Neuronal stem cell (in vitro differentiated cells): ENCODE results near the gene LDLRAD3.
A peak's percentile ranks its signal among the peaks of the same experiment; 100 is the strongest.

Source experiments
- DNase-seq: peaks from one replicate; pipeline ENCODE4 v3.0.0-alpha.2; 2013; ENCODE audit warnings: low spot score
- H2AFZ ChIP-seq: one replicate; pipeline ENCODE4 v1.6.1; 2013; ENCODE audit warnings: mild to moderate bottlenecking, low read length, inconsistent platforms
- H2AK5ac ChIP-seq: 2 replicates; pipeline ENCODE4 v1.6.1; 2013; ENCODE audit warnings: low read depth, mild to moderate bottlenecking, inconsistent platforms, low read length, moderate library complexity, mixed read lengths
- H2BK120ac ChIP-seq: 2 replicates; pipeline ENCODE4 v1.6.1; 2013; ENCODE audit warnings: low read depth, mild to moderate bottlenecking, inconsistent platforms, low read length, moderate library complexity, mixed read lengths
- H2BK12ac ChIP-seq: one replicate; pipeline ENCODE4 v1.6.1; 2013; ENCODE audit warnings: low read length, inconsistent platforms
- H2BK15ac ChIP-seq: 2 replicates; pipeline ENCODE4 v1.6.1; 2013; ENCODE audit warnings: mild to moderate bottlenecking, low read length, inconsistent platforms, mixed read lengths
- H2BK5ac ChIP-seq: one replicate; pipeline ENCODE4 v1.6.1; 2013; ENCODE audit warnings: inconsistent platforms, mild to moderate bottlenecking, low read length, moderate library complexity
- H3K14ac ChIP-seq: one replicate; pipeline ENCODE4 v1.6.1; 2013; ENCODE audit warnings: low read length, inconsistent platforms
- H3K18ac ChIP-seq: 2 replicates; pipeline ENCODE4 v1.6.1; 2013; ENCODE audit warnings: low read length, inconsistent platforms
- H3K23ac ChIP-seq: 2 replicates; pipeline ENCODE4 v1.6.1; 2013; ENCODE audit warnings: low read depth, mild to moderate bottlenecking, mixed read lengths, low read length, inconsistent platforms; ENCODE audit not compliant: poor library complexity
- H3K27ac ChIP-seq: replicated peaks from 3 replicates; pipeline ENCODE4 v1.5.1; 2013; ENCODE audit warnings: low read length, inconsistent platforms
- H3K27me3 ChIP-seq, 3 experiments: 2 replicates each; pipeline ENCODE4 v1.6.1; 2013; ENCODE audit warnings: low read length in 3 of 3, mild to moderate bottlenecking in 2 of 3, inconsistent platforms in 1 of 3, low read depth in 1 of 3, mixed read lengths in 1 of 3, moderate library complexity in 1 of 3; ENCODE audit not compliant: control insufficient read depth in 3 of 3, insufficient read depth in 3 of 3
- H3K36me3 ChIP-seq, 2 donors: replicated peaks in 1 of 2; 2 replicates each; pipeline ENCODE4 v1.6.1; 2013; ENCODE audit warnings: low read length in 2 of 2; ENCODE audit not compliant: control insufficient read depth in 2 of 2, insufficient read depth in 2 of 2
- H3K4ac ChIP-seq: 2 replicates; pipeline ENCODE4 v1.6.1; 2013; ENCODE audit warnings: inconsistent platforms, mild to moderate bottlenecking, low read length, moderate library complexity
- H3K4me1 ChIP-seq, 2 donors: 1 replicate in 1 of 2; 2 replicates in 1 of 2; pipeline ENCODE4 v1.6.1; 2013; ENCODE audit warnings: low read length in 2 of 2, low read depth in 1 of 2; ENCODE audit not compliant: control insufficient read depth in 2 of 2, insufficient read depth in 1 of 2
- H3K4me2 ChIP-seq: one replicate; pipeline ENCODE4 v1.6.1; 2013; ENCODE audit warnings: mild to moderate bottlenecking, low read length, inconsistent platforms; ENCODE audit not compliant: insufficient read depth, poor library complexity, severe bottlenecking
- H3K4me3 ChIP-seq, 2 donors: 2 replicates each; pipeline ENCODE4 v1.5.1; 2013; ENCODE audit warnings: low read length in 2 of 2, mild to moderate bottlenecking in 2 of 2, inconsistent platforms in 1 of 2, moderate library complexity in 1 of 2
- H3K79me1 ChIP-seq: one replicate; pipeline ENCODE4 v1.6.1; 2013; ENCODE audit warnings: low read depth, mild to moderate bottlenecking, inconsistent platforms, low read length, moderate library complexity
- H3K9ac ChIP-seq: one replicate; pipeline ENCODE4 v1.6.1; 2013; ENCODE audit warnings: mild to moderate bottlenecking, low read depth, low read length, inconsistent platforms; ENCODE audit not compliant: poor library complexity
- H3K9me3 ChIP-seq, 2 donors: replicated peaks in 1 of 2; 2 replicates each; pipeline versions ENCODE3 to v1.6.1; 2013; ENCODE audit warnings: low read length in 2 of 2, mild to moderate bottlenecking in 2 of 2, inconsistent platforms in 1 of 2, low read depth in 1 of 2, mixed read lengths in 1 of 2, moderate library complexity in 1 of 2; ENCODE audit not compliant: control insufficient read depth in 2 of 2, insufficient read depth in 1 of 2
- H4K8ac ChIP-seq: one replicate; pipeline ENCODE4 v1.6.1; 2013; ENCODE audit warnings: low read depth, mild to moderate bottlenecking, inconsistent platforms, low read length, moderate library complexity
- H4K91ac ChIP-seq: one replicate; pipeline ENCODE4 v1.6.1; 2013; ENCODE audit warnings: low read length, low read depth, mild to moderate bottlenecking, inconsistent platforms; ENCODE audit not compliant: poor library complexity
- WGBS, 2 donors: extraction: QIAGEN DNeasy Blood & Tissue Kit; methylation state at CpG; one replicate each; pipeline ENCODE4 v1.1.7; 2013; ENCODE audit warnings: missing lambda C conversion rate in 2 of 2, mixed read lengths in 1 of 2; ENCODE audit not compliant: insufficient read length in 2 of 2, insufficient replicate concordance in 1 of 2; ENCODE audit errors: extremely low coverage in 2 of 2; 5-methylcytosine and 5-hydroxymethylcytosine counted together

Gene LDLRAD3

GRCh38 chr11:36092314-36093030 lies 148.6 kb downstream of the LDLRAD3 start:
- no peak overlapping the region for H2AFZ ChIP-seq
- no peak overlapping the region for H3K4me3 ChIP-seq
- no peak overlapping the region for H4K91ac ChIP-seq
- H3K4me2 ChIP-seq = no peak overlapping the region
- H3K4me1 ChIP-seq = peaks cover 2 to 13% of the 10 kb centered on the region in 2 donors
- no peak overlapping the region for H3K9ac ChIP-seq
- no peak overlapping the region for H3K23ac ChIP-seq
- no peak overlapping the region for H3K27ac ChIP-seq
- DNase-seq = no peak
- H3K27me3 ChIP-seq = no peaks in the 10 kb centered on the region
- peaks cover 1% of the 10 kb centered on the region for H3K79me1 ChIP-seq
- H2AK5ac ChIP-seq = no peak overlapping the region
- peaks cover 6 to 77% of the 10 kb centered on the region in 2 donors for H3K36me3 ChIP-seq
- H4K8ac ChIP-seq = no peak overlapping the region
- H3K18ac ChIP-seq = no peak overlapping the region
- peaks cover 7 to 28% of the 10 kb centered on the region in 2 donors for H3K9me3 ChIP-seq
- no peak overlapping the region for H3K4ac ChIP-seq
- no peak overlapping the region for H3K14ac ChIP-seq
- no peak overlapping the region for H2BK120ac ChIP-seq
- H2BK5ac ChIP-seq = no peak overlapping the region
- no CpG with 5 or more reads among the region's 4 CpGs for WGBS, 2 donors
- H2BK12ac ChIP-seq = no peak overlapping the region
- H2BK15ac ChIP-seq = no peak overlapping the region

GRCh38 chr11:36093548-36093947 lies 149.7 kb downstream of the LDLRAD3 start:
- Histone ChIP-seq H3K4me2 (no peak overlapping the region), H3K27ac (no peak overlapping the region), H4K8ac (peak overlapping the region; percentile 52), H3K4me3 (no peak overlapping the region), H3K9me3 (peaks cover 7 to 28% of the 10 kb centered on the region in 2 donors), H3K14ac (no peak overlapping the region), H3K18ac (peak overlapping the region; percentile 61), H3K23ac (no peak overlapping the region), H2BK5ac (no peak overlapping the region), H2AFZ (no peak overlapping the region), H4K91ac (no peak overlapping the region), H2BK12ac (no peak overlapping the region), H3K4me1 (peaks cover 2 to 16% of the 10 kb centered on the region in 2 donors), H2AK5ac (no peak overlapping the region), H3K9ac (no peak overlapping the region), H3K27me3 (no peaks in the 10 kb centered on the region), H2BK15ac (no peak overlapping the region), H3K79me1 (peaks cover 1% of the 10 kb centered on the region), H3K36me3 (peaks cover 6 to 75% of the 10 kb centered on the region in 2 donors), H3K4ac (no peak overlapping the region), H2BK120ac (no peak overlapping the region)
- WGBS, 2 donors = no CpG with 5 or more reads among the region's 4 CpGs
- no peak for DNase-seq

DNA sequence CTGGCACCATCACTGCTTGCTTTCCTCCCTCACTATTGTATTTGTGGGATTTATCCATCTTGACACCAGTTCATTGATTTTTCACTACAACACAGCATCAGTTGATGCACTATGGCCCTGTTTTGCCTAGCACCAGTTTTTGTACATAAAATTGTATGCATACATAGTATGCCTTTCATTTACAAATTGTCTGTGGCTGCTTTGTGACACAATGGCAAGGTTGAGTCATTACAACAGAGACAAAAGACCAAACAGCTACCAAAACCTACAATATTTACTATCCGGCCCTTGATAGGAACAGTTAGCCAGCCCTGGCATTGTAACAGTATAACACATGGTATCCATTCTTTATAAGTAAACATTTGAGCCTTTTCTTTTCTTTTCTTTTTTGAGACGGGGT lies 150.3 kb downstream of the LDLRAD3 start:
- Histone ChIP-seq H3K18ac (no peak overlapping the region), H3K27me3 (no peaks in the 10 kb centered on the region), H3K4me3 (no peak overlapping the region), H3K27ac (no peak overlapping the region), H3K14ac (no peak overlapping the region), H3K4ac (no peak overlapping the region), H2BK12ac (no peak overlapping the region), H3K4me2 (no peak overlapping the region), H2AK5ac (no peak overlapping the region), H3K4me1 (peaks cover 2 to 16% of the 10 kb centered on the region in 2 donors), H3K9me3 (peaks cover 7 to 28% of the 10 kb centered on the region in 2 donors), H3K79me1 (peaks cover 1% of the 10 kb centered on the region), H2BK120ac (no peak overlapping the region), H4K91ac (no peak overlapping the region), H2BK5ac (no peak overlapping the region), H2BK15ac (no peak overlapping the region), H3K23ac (no peak overlapping the region), H4K8ac (no peak overlapping the region), H3K36me3 (peaks cover 6 to 75% of the 10 kb centered on the region in 2 donors), H2AFZ (no peak overlapping the region), H3K9ac (no peak overlapping the region)
- DNase-seq = no peak
- WGBS, 2 donors = no CpG with 5 or more reads among the region's 2 CpGs

DNA sequence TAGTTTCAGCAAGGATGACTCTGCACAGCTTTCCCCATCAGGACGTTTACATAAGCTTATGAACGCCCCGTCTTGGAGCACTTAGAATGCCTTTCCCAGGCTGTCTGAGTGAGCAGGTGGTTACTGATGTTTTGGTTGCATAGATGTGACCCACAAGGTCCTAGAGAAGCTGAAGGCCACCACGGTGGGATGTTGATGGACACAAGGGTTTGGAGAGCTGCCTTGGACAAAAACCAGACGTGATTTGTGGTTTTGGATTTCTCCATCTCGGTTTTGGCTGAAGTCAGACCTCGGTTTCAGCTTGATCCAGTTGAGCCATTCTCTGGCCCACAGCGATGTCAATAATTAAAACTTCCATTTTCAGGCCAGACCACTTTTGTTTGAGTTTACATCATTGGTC lies 151.9 kb downstream of the LDLRAD3 start:
- no peak overlapping the region for H3K4me2 ChIP-seq
- H3K4ac ChIP-seq = no peak overlapping the region
- DNase-seq = no peak
- peaks cover 1% of the 10 kb centered on the region for H3K79me1 ChIP-seq
- H2BK5ac ChIP-seq = no peak overlapping the region
- H2AK5ac ChIP-seq = no peak overlapping the region
- no peaks in the 10 kb centered on the region for H3K27me3 ChIP-seq
- H3K4me1 ChIP-seq = peaks cover 2 to 12% of the 10 kb centered on the region in 2 donors
- H2BK12ac ChIP-seq = no peak overlapping the region
- peaks cover 7 to 28% of the 10 kb centered on the region in 2 donors for H3K9me3 ChIP-seq
- H2BK15ac ChIP-seq = no peak overlapping the region
- H4K8ac ChIP-seq = no peak overlapping the region
- no peak overlapping the region for H3K4me3 ChIP-seq
- H2BK120ac ChIP-seq = no peak overlapping the region
- H3K36me3 ChIP-seq = peaks cover 9 to 85% of the 10 kb centered on the region in 2 donors
- no peak overlapping the region for H4K91ac ChIP-seq
- no peak overlapping the region for H3K23ac ChIP-seq
- H3K18ac ChIP-seq = no peak overlapping the region
- H3K9ac ChIP-seq = no peak overlapping the region
- H2AFZ ChIP-seq = no peak overlapping the region
- H3K27ac ChIP-seq = no peak overlapping the region
- WGBS, 2 donors = no CpG with 5 or more reads among the region's 8 CpGs
- no peak overlapping the region for H3K14ac ChIP-seq
